Measurements from ENCODE around the gene SLC22A7. TPM values are rescaled to one million over a fixed set of nuclear protein-coding genes. Genes with fewer than 3 reads are reported as not detected.

SLC22A7 gene
- total RNA-seq, 6 experiments from 2014 or later, result 145 to 348 (median 185) TPM

DNA sequence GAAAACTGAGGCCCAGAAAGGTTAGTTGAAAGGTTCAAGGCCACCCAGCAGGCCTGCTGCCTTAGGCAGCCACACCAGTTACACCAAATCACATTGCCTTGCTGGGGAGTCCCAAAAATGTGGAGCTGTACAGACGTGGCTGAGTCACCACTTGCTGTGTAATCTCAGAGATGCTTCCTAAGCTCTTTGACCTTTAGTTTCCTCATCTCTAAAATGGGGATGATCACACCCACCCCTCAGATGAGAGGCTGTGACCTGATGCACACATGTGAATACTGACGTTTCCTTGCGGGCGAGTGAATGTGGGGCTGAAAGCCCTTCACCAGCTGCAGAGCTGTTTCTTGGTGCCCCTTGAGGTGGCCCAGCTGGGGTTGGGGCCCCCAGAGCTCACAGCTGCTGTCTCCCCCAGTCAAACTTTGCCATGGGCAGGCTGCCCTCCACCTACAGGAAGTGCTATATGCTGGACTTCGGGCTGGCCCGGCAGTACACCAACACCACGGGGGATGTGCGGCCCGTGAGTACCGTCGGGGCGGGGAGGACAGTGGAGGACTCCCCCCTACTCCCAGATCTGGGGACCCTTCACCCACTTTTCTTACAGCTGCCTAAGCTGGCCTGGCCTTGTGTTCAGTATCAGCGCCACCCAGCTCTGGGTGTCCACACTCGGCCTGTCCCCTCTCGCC lies 43.8 kb upstream of the SLC22A7 start:
- intact Hi-C loops (cut with DNase I), result no loop called here
- TF ChIP-seq, protein P1, sequence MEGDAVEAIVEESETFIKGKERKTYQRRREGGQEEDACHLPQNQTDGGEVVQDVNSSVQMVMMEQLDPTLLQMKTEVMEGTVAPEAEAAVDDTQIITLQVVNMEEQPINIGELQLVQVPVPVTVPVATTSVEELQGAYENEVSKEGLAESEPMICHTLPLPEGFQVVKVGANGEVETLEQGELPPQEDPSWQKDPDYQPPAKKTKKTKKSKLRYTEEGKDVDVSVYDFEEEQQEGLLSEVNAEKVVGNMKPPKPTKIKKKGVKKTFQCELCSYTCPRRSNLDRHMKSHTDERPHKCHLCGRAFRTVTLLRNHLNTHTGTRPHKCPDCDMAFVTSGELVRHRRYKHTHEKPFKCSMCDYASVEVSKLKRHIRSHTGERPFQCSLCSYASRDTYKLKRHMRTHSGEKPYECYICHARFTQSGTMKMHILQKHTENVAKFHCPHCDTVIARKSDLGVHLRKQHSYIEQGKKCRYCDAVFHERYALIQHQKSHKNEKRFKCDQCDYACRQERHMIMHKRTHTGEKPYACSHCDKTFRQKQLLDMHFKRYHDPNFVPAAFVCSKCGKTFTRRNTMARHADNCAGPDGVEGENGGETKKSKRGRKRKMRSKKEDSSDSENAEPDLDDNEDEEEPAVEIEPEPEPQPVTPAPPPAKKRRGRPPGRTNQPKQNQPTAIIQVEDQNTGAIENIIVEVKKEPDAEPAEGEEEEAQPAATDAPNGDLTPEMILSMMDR (IDR thresholded peaks at IDR 0.05), result no peak
- TF ChIP-seq POLR2A (IDR thresholded peaks at IDR 0.05), result no peak
- no peak overlapping the region for H3K27ac ChIP-seq
- no peaks in the 10 kb centered on the region for H3K4me1 ChIP-seq
- H3K9me3 ChIP-seq, result no peaks in the 10 kb centered on the region
- no peak for DNase-seq
- no peak for ATAC-seq
- no peak overlapping the region for H3K4me3 ChIP-seq
- no peaks in the 10 kb centered on the region for H3K36me3 ChIP-seq
- no peaks in the 10 kb centered on the region for H3K27me3 ChIP-seq
- 52% methylated on average over 3 of the region's 15 CpGs for WGBS (ENCODE audit: insufficient coverage, low coverage, low lambda C conversion rate, missing lambda C conversion rate)

DNA sequence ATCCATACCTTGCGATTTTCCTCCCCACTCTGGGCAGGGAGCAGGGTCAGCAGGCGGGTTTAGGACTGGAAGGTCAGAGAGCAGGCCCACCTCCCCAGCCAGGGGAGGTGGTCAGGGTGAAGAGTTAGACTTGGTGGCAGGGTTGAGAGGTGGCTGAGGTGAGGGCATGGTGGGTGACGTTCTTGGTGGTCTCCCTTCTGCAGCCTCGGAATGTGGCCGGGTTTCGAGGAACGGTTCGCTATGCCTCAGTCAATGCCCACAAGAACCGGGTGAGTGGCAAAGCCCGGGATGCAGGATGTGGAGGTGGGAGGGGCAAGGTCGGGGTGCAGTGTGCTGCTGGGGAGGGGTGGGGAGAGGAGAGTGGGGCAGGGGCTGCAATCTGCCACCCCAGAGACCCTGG lies 43.2 kb upstream of the SLC22A7 start:
- no peak overlapping the region for H3K27ac ChIP-seq
- no peaks in the 10 kb centered on the region for H3K4me1 ChIP-seq
- ATAC-seq (no peak), DNase-seq (no peak)
- no peak overlapping the region for H3K4me3 ChIP-seq
- intact Hi-C loops (cut with DNase I), result no loop called here
- H3K36me3 ChIP-seq, result no peaks in the 10 kb centered on the region
- H3K9me3 ChIP-seq, result no peaks in the 10 kb centered on the region
- TF ChIP-seq POLR2A (IDR thresholded peaks at IDR 0.05), result no peak
- TF ChIP-seq, protein P1 (IDR thresholded peaks at IDR 0.05), result no peak
- WGBS (ENCODE audit: insufficient coverage, low coverage, low lambda C conversion rate, missing lambda C conversion rate), result 67% methylated on average over 3 of the region's 11 CpGs
- no peaks in the 10 kb centered on the region for H3K27me3 ChIP-seq

DNA sequence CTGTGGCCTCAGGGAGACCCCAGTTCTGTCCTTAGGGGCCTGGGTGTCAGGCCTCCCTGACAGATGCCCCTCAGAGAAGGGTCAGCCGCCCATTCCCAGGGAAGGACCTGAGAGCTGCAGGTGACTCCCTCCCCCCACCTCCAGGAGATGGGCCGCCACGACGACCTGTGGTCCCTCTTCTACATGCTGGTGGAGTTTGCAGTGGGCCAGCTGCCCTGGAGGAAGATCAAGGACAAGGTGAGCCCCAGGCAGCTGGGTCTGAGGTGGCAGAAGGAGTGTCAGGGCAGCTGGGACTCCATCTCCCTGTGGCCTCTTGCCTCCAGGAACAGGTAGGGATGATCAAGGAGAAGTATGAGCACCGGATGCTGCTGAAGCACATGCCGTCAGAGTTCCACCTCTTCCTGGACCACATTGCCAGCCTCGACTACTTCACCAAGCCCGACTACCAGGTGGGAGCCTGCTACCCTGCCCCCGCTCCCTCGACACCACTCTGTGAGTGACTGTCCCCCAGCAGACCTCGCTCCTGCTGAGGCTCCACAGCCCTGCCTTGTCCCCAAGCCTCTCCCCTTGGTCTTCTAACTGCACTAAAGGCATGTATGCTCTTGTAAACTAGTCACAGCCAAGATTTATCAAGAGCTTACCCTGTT lies 42.5 kb upstream of the SLC22A7 start:
- ATAC-seq, result no peak
- H3K9me3 ChIP-seq, result no peaks in the 10 kb centered on the region
- no peak overlapping the region for H3K27ac ChIP-seq
- H3K36me3 ChIP-seq, result no peaks in the 10 kb centered on the region
- no peaks in the 10 kb centered on the region for H3K27me3 ChIP-seq
- 30% methylated on average over 2 of the region's 11 CpGs for WGBS (ENCODE audit: insufficient coverage, low coverage, low lambda C conversion rate, missing lambda C conversion rate)
- no peaks in the 10 kb centered on the region for H3K4me1 ChIP-seq
- no peak for TF ChIP-seq POLR2A (IDR thresholded peaks at IDR 0.05)
- TF ChIP-seq, protein P1 (IDR thresholded peaks at IDR 0.05), result no peak
- no peak for DNase-seq
- H3K4me3 ChIP-seq, result no peak overlapping the region
- intact Hi-C loops (cut with DNase I), result no loop called here

DNA sequence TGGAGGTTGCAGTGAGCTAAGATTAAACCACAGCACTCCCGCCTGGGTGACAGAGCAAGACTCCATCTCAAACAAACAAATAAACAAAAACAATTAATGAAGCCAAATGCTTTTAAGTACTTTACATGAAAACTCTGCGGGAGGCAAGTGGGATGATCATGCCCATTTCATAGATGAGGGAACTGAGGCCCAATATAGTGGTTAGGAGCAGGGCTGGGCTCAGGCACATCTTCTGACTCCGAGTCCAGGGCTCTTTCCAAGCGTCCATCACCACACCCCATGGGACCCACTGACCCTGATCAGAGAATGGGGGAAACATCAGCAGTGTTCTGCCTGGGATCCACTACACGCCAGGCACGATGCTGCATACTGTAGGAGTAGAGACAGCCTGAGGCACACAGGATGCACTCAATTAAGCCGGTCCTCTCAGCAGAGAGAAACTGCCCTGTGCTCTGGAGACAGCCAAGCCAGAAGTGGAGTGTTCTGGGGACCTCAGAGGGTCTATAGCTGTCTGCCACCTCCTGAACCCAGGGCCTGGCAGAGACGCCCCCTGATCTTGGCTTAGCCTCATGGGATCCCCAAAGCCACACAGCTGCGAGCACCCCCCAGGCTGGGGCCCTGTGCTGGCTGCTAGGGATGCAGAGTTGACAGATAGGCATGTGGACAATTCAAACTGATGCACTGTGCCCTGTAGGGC lies 41.2 kb upstream of the SLC22A7 start:
- no peak for ATAC-seq
- no peaks in the 10 kb centered on the region for H3K4me1 ChIP-seq
- no peaks in the 10 kb centered on the region for H3K27me3 ChIP-seq
- TF ChIP-seq POLR2A (IDR thresholded peaks at IDR 0.05), result no peak
- TF ChIP-seq, protein P1 (IDR thresholded peaks at IDR 0.05), result no peak
- no peaks in the 10 kb centered on the region for H3K36me3 ChIP-seq
- WGBS (ENCODE audit: insufficient coverage, low coverage, low lambda C conversion rate, missing lambda C conversion rate), result 82% methylated on average over 5 of the region's 9 CpGs
- H3K4me3 ChIP-seq, result no peak overlapping the region
- no peak overlapping the region for H3K27ac ChIP-seq
- DNase-seq, result no peak
- H3K9me3 ChIP-seq, result no peaks in the 10 kb centered on the region
- intact Hi-C loops (cut with DNase I), result no loop called here

Measured in right lobe of liver (tissue), 6 donors.